Stimulated activated CD4-positive, alpha-beta T cell treated with anti-CD3 and anti-CD28 coated beads, Interleukin-15, amount 100 ng/mL, for 24 hours (primary cell): ENCODE results near the gene MPZL1.

Source experiments
- DNase-seq: peaks from one replicate; pipeline ENCODE4 v3.0.0-alpha.2; 2020

Gene MPZL1

GRCh38 chr1:167721617-167722151 is at the start of gene MPZL1:
Gene MPZL1 (plus strand): TSS chr1:167721982. CDS start chr1:167722152, 170 bp downstream.
- peak; percentile 95 for DNase-seq

- DNase-seq = no peak
These were observed 49.0 kb upstream of the MPZL1 start for GRCh38 chr1:167672831-167673230.

- no peak for DNase-seq
These were observed 48.5 kb upstream of the MPZL1 start for GRCh38 chr1:167673265-167673664.

- DNase-seq = no peak
These were observed 47.6 kb upstream of the MPZL1 start for GRCh38 chr1:167674156-167674555.

- no peak for DNase-seq
These were observed 46.3 kb upstream of the MPZL1 start for GRCh38 chr1:167675440-167675839.

GRCh38 chr1:167676205-167676915 is 45.4 kb upstream of the MPZL1 start:
- no peak for DNase-seq

GRCh38 chr1:167676916-167677848 is 44.6 kb upstream of the MPZL1 start:
- no peak for DNase-seq

GRCh38 chr1:167678422-167678821 is 43.4 kb upstream of the MPZL1 start:
- no peak for DNase-seq

GRCh38 chr1:167678838-167679237 is 42.9 kb upstream of the MPZL1 start:
- no peak for DNase-seq

GRCh38 chr1:167679714-167680113 is 42.1 kb upstream of the MPZL1 start:
- no peak for DNase-seq

- DNase-seq = no peak
These were observed 40.8 kb upstream of the MPZL1 start for GRCh38 chr1:167681024-167681423.

- DNase-seq = no peak
These were observed 40.2 kb upstream of the MPZL1 start for GRCh38 chr1:167681451-167682098.

GRCh38 chr1:167683226-167683625 is 38.6 kb upstream of the MPZL1 start:
- DNase-seq = no peak

GRCh38 chr1:167683641-167684502 is 37.9 kb upstream of the MPZL1 start:
- DNase-seq = no peak

GRCh38 chr1:167685844-167686243 is 35.9 kb upstream of the MPZL1 start:
- no peak for DNase-seq

- DNase-seq = peak; percentile 86
These were observed 33.8 kb upstream of the MPZL1 start for GRCh38 chr1:167687919-167688519.

- DNase-seq = no peak
These were observed 32.2 kb upstream of the MPZL1 start for GRCh38 chr1:167689567-167689920.

GRCh38 chr1:167690053-167690452 is 31.7 kb upstream of the MPZL1 start:
- no peak for DNase-seq

GRCh38 chr1:167693425-167694045 is 28.2 kb upstream of the MPZL1 start:
- DNase-seq = no peak

- DNase-seq = no peak
These were observed 27.1 kb upstream of the MPZL1 start for GRCh38 chr1:167694691-167695090.

- no peak for DNase-seq
These were observed 26.6 kb upstream of the MPZL1 start for GRCh38 chr1:167695147-167695546.
